Naive B cell (primary cell): ENCODE results near the gene ZNF536. TPM values are rescaled to one million over a fixed set of nuclear protein-coding genes. Genes with fewer than 3 reads are reported as not detected.
"Not testable (repeated sequence)": the region's sequence is repeated elsewhere in the genome, so short reads cannot be mapped to it uniquely, and the experiment has no call there.

Experiments used
- ATAC-seq, 2 donors: fragments of 150-1000 bp; cut with Tn5 transposase; 2 replicates each; pipeline ENCODE4 v1.10.0; 2021; ENCODE audit warnings: low read depth in 2 of 2, mild to moderate bottlenecking in 2 of 2, moderate library complexity in 2 of 2
- DNase-seq: peaks from one replicate; pipeline ENCODE4 v3.0.0; 2022
- H3K27ac Mint-ChIP-seq, 6 donors: one replicate each; pipeline ENCODE4 v1.8.0; 2020 to 2022; ENCODE audit warnings: mild to moderate bottlenecking in 6 of 6, mixed read lengths in 6 of 6, moderate library complexity in 5 of 6, inconsistent platforms in 2 of 6
- H3K27me3 Mint-ChIP-seq, 3 donors: one replicate each; pipeline ENCODE4 v1.8.0; 2021 to 2022; ENCODE audit warnings: mixed read lengths in 3 of 3, mild to moderate bottlenecking in 1 of 3
- H3K36me3 Mint-ChIP-seq, 2 donors: one replicate each; pipeline ENCODE4 v1.8.0; 2020 to 2022; ENCODE audit warnings: mixed read lengths in 2 of 2, inconsistent platforms in 1 of 2, mild to moderate bottlenecking in 1 of 2
- H3K4me1 Mint-ChIP-seq, 3 donors: one replicate each; pipeline ENCODE4 v1.8.0; 2020 to 2022; ENCODE audit warnings: mixed read lengths in 3 of 3, inconsistent platforms in 1 of 3, mild to moderate bottlenecking in 1 of 3, moderate library complexity in 1 of 3
- H3K4me3 Mint-ChIP-seq, 8 donors: one replicate each; pipeline ENCODE4 v1.8.0; 2020 to 2022; ENCODE audit warnings: mild to moderate bottlenecking in 8 of 8, mixed read lengths in 8 of 8, moderate library complexity in 8 of 8, inconsistent platforms in 2 of 8
- H3K9me3 Mint-ChIP-seq, 7 donors: one replicate each; pipeline ENCODE4 v1.8.0; 2020 to 2022; ENCODE audit warnings: mixed read lengths in 7 of 7, mild to moderate bottlenecking in 5 of 7, inconsistent platforms in 2 of 7, moderate library complexity in 1 of 7
- polyA plus RNA-seq, 6 donors: library from polyadenylated mRNA; unstranded; fragments of 300-500 nt; fragmentation: Illumina TruSeq; gene quantifications; one replicate each; pipeline ENCODE4 v1.2.3, GENCODE V29; 2021; ENCODE audit warnings: low read depth in 6 of 6

The ZNF536 gene
- polyA plus RNA-seq, 6 donors from 2014 or later, result 0.08 TPM; not detected in 5

DNA sequence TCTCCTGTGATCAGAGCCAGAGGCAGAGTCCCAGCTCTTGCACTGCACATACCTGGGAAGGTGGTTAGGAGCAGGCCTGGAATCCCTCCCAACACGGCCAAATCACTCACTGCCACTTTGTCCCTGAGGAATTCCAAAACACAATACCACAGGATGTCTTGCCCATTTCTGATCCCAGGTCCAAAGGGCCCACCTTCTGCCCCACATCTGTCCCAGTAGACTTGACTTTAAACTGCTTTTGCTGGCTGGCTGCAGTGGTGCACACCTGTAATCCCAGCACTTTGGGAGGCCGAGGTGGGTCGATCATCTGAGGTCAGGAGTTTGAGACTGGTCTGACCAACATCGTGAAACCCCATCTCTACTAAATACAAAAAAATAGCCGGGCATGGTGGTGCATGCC is 18.9 kb downstream of the ZNF536 start:
- Mint-ChIP-seq H3K36me3 (no peaks in the 10 kb centered on the region), H3K27me3 (peaks cover 8 to 24% (median 21%) of the 10 kb centered on the region in 3 donors), H3K9me3 (peaks cover 0 to 7% (median 0%) of the 10 kb centered on the region in 7 donors), H3K4me3 (no peak overlapping the region), H3K4me1 (no peaks in the 10 kb centered on the region), H3K27ac (no peak overlapping the region)
- ATAC-seq (no peak), DNase-seq (no peak)

DNA sequence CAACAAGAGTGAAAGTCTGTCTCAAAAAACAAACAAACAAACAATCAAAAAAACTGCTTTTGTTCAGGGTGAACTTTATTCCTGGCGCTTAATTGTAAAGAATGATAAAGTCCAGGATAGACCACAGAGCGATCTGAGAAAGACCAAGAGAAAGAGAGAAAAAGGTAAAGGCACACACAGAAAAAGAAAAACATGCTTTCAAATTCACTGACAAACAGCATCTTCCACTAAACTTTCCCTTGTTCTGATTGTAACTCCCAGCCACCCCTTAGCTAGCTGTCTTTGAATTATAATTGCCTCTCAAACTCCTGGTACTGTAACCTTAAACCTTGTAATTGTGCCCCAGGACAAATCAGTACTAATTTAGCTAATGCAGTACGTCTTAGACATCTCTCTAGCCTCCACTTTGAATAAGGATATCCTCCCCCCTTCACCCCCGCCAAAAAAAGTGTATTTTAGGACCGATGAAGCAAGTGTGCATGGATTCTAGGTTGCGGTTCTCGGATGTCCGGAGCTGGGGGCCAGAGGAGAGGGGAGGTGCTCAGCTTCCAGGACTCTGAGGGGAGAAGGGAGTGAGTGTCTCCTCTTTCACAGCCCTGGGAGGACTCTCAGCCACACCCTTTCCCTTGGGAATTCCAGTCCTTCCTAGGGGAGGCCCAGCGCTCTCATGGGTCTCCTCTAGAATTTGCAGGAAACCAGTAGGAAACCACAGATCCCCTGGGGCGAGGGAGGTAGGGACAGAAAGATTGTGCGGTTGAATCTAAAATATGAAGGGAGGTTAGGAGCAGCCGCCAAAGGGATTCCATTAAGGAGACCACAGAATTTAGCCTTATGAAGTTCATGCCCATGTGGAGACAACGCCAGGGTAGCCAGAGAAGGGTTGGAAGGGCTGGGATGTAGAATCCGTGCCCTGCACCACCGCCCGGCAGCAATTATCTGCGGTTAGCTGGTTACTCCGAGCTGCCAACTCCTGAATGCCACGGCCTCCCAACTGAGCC is 19.7 kb downstream of the ZNF536 start:
- H3K4me1 Mint-ChIP-seq, result no peaks in the 10 kb centered on the region
- peaks cover 6 to 24% (median 17%) of the 10 kb centered on the region in 3 donors for H3K27me3 Mint-ChIP-seq
- no peaks in the 10 kb centered on the region for H3K36me3 Mint-ChIP-seq
- ATAC-seq, result no peak
- H3K27ac Mint-ChIP-seq, result no peak overlapping the region
- H3K4me3 Mint-ChIP-seq, result no peak overlapping the region
- H3K9me3 Mint-ChIP-seq, result peaks cover 0 to 7% (median 0%) of the 10 kb centered on the region in 7 donors
- DNase-seq, result no peak

DNA sequence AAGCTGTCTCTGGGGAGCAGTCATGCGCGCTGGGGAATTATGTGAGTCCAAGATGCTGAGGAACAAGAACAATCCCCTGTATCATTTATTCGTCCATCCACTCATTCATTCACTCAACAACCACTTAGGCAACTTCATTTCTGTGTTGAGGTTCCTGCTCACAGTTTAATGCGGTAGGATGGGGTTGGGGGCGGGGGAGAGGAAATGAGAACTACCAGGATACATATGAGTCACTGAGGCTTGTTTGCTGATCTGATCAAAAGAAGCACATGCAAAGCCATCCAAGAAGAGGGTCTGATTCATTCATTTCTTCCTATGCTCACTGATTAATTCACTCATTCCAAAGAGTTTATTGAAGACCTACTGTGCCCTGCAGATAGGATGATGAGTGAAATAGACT is 20.9 kb downstream of the ZNF536 start:
- no peak overlapping the region for H3K4me3 Mint-ChIP-seq
- H3K36me3 Mint-ChIP-seq, result no peaks in the 10 kb centered on the region

DNA sequence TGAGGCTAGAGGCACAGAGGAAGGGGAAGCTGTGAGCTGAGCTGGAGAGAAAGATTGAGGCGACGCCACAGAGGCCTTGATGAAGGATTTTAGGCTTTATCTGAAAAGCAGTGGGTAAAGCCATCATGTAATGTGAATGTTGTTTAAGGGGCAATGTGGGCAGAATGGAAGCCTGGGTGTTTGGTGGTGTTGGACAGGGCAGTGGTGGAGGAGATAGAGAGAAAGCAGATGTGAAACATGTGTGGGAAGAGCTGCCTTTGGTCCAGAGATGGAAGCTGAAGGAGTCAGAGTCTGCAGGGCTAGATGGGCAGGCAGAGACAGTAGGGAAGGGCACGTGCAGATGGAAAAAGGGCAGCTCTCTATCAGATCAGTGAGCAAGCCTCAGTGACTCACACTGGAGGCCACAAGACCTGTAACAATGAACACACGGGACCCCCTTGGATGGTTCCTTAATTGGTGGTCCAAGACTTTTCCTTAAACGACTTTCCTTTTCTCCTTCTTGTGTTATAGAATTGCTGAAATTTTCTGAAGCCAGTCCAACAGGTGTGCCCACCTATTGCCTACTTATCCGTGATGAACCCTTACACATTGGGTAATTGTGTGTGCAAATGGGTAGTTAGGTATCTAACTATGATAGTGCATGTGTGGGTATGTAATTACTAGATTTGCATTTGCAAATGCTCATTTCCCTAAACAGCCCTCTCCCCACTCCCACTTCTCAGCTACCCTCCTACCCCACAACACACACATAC is 21.7 kb downstream of the ZNF536 start:
- H3K27me3 Mint-ChIP-seq, result peaks cover 6 to 24% (median 17%) of the 10 kb centered on the region in 3 donors
- no peak for DNase-seq
- no peaks in the 10 kb centered on the region for H3K4me1 Mint-ChIP-seq
- no peak for ATAC-seq
- H3K36me3 Mint-ChIP-seq, result no peaks in the 10 kb centered on the region
- no peak overlapping the region for H3K4me3 Mint-ChIP-seq
- peaks cover 0 to 7% (median 4%) of the 10 kb centered on the region in 7 donors for H3K9me3 Mint-ChIP-seq
- H3K27ac Mint-ChIP-seq, result peak overlapping the region in 1 of 6 donors; percentile 28

More for the DNA sequence above, 20.9 kb downstream of the ZNF536 start:
- Mint-ChIP-seq H3K4me1 (no peaks in the 10 kb centered on the region), H3K9me3 (peaks cover 0 to 7% (median under 1%) of the 10 kb centered on the region in 7 donors), H3K27ac (no peak overlapping the region), H3K27me3 (peaks cover 6 to 24% (median 17%) of the 10 kb centered on the region in 3 donors)
- ATAC-seq (no peak), DNase-seq (no peak)

DNA sequence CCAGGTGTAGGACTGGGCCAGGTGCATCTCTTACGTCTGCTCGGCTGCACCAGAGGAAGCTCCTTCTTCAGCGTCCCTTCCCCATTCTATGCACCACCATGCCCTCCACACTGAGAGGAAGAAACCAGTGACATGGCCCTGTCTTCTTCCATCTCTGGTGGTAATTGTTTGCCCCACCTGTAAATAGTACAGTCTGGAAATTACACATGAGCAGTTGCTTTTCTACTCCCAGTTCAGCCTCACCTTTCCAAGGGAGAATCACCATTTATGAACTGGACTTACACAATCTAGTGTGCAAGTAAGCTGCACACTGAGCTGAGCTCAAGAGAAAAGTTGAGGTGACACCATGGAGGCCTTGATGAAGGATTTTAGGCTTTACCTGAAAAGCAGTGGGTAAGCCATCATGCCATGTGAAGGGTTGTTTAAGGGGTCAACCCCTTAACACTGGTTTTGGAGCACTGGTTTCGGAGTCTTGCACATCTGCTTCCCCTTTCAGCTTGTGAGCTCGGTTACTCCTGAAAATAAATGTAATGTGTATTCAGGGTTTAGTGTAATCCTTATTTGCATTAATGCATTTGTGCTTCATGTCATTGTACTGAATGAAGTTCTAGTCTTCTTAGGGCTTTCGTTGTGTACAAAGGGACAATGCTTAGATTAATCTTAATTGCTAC is 22.4 kb downstream of the ZNF536 start:
- ATAC-seq (no peak), DNase-seq (no peak)
- peaks cover 0 to 7% (median 5%) of the 10 kb centered on the region in 7 donors for H3K9me3 Mint-ChIP-seq
- no peaks in the 10 kb centered on the region for H3K36me3 Mint-ChIP-seq
- H3K4me1 Mint-ChIP-seq, result no peaks in the 10 kb centered on the region
- H3K27ac Mint-ChIP-seq, result peak overlapping the region in 1 of 6 donors; percentile 28
- H3K4me3 Mint-ChIP-seq, result no peak overlapping the region
- H3K27me3 Mint-ChIP-seq, result peaks cover 6 to 24% (median 17%) of the 10 kb centered on the region in 3 donors

DNA sequence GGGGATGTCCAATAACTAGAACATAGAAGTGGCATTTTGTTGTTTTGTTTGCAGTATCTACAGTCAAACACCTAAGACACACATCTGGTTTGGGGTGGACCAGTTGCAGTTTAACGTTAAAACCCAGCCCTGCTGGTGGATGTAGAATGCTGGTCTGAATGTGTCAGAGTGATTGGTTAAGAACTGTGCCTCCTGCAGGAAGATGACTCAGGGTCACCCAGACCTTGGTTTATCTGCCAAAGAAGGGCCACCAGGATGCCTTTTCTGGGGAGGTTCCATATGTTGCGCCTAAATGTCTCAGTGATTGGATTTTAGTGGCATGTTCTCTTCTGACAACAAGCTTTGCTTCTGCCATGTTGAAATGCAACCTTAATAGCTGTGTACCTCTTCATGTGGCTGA is 23.1 kb downstream of the ZNF536 start:
- H3K4me3 Mint-ChIP-seq, result no peak overlapping the region
- no peak overlapping the region for H3K27ac Mint-ChIP-seq

DNA sequence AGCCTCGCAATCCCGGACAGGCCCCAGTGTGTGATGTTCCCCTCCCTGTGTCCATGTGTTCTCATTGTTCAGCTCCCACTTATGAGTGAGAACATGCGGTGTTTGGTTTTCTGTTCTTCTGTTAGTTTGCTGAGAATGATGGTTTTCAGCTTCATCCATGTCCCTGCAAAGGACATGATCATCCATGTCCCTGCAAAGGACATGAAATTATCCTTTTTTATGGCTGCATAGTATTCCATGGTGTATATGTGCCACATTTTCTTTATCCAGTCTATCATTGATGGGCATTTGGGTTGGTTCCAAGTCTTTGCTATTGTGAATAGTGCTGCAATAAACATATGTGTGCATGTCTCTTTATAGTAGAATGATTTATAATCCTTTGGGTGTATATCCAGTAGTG is 26.4 kb downstream of the ZNF536 start:
- ATAC-seq, H3K27ac Mint-ChIP-seq, H3K4me3 Mint-ChIP-seq, H3K9me3 Mint-ChIP-seq, DNase-seq, H3K4me1 Mint-ChIP-seq, H3K36me3 Mint-ChIP-seq: not testable (repeated sequence)
- H3K27me3 Mint-ChIP-seq, result peaks cover 0 to 12% (median 5%) of the 10 kb centered on the region in 3 donors

More for the DNA sequence above, 23.1 kb downstream of the ZNF536 start:
- Mint-ChIP-seq H3K9me3 (peaks cover 0 to 7% (median 5%) of the 10 kb centered on the region in 7 donors), H3K4me1 (no peaks in the 10 kb centered on the region), H3K36me3 (no peaks in the 10 kb centered on the region), H3K27me3 (peaks cover 6 to 24% (median 17%) of the 10 kb centered on the region in 3 donors)
- ATAC-seq (no peak), DNase-seq (no peak)

DNA sequence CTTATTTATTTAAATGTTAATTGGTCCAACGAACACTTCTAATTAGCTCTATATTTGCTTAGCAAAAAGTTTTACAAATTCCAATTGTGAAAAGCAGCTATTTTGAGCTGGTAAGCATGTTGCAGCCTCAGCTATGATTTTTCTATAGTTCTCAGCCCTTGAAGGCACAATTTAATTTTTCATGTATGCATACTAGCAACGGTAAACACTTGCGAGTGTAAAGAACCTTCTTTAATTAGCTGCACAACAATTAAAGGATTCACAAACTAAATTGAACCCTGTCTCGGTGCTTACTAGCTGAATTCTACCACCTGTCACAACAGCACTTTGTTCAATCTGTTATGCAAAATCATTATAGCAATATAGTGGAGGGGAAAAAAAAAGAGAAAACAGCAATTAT is 29.8 kb downstream of the ZNF536 start:
- peaks cover 0 to 7% (median 4%) of the 10 kb centered on the region in 7 donors for H3K9me3 Mint-ChIP-seq
- no peak for ATAC-seq
- H3K4me1 Mint-ChIP-seq, result no peaks in the 10 kb centered on the region
- H3K27ac Mint-ChIP-seq, result no peak overlapping the region
- peaks cover 5 to 13% (median 6%) of the 10 kb centered on the region in 3 donors for H3K27me3 Mint-ChIP-seq
- DNase-seq, result no peak
- H3K4me3 Mint-ChIP-seq, result no peak overlapping the region
- no peaks in the 10 kb centered on the region for H3K36me3 Mint-ChIP-seq

DNA sequence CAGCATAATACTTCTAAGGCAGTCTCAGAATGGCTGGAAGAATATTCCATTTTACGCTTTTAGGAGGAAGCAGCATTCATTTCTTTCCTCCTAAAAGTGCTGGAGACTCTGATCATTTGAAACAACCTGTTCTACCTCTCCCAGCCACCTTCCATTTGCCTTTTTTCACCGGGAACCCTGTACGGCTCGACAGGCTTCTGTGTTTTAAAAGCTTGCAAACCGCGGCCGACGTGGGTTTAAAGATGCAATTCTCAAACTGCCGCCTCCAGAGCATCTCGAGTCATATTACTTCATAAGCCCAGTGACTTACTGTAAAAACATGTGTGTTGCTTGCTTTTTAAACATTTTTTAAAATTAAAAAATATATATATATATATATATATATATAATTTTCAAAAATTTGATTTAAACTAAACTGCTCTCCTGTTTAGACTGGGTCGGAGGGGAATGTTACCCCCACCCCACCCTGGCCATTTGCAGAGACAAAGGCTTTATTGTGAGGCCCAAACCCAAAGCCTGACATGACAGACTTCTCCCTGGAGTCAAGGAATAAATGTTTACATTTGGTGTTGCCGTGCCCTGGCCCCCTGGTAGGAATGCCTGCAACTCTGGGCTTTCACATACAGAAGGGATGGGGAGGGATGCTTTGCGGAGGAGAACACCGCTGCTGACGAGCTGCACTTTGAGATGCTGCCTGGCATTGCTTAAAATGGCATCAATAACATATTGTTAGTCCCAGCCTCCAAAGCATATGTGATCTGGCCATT is 30.4 kb downstream of the ZNF536 start:
- Mint-ChIP-seq H3K36me3 (no peaks in the 10 kb centered on the region), H3K9me3 (peaks cover 0 to 7% (median 4%) of the 10 kb centered on the region in 7 donors), H3K27ac (no peak overlapping the region), H3K27me3 (peaks cover 5 to 13% (median 6%) of the 10 kb centered on the region in 3 donors), H3K4me3 (no peak overlapping the region), H3K4me1 (no peaks in the 10 kb centered on the region)
- no peak for ATAC-seq
- DNase-seq, result no peak

DNA sequence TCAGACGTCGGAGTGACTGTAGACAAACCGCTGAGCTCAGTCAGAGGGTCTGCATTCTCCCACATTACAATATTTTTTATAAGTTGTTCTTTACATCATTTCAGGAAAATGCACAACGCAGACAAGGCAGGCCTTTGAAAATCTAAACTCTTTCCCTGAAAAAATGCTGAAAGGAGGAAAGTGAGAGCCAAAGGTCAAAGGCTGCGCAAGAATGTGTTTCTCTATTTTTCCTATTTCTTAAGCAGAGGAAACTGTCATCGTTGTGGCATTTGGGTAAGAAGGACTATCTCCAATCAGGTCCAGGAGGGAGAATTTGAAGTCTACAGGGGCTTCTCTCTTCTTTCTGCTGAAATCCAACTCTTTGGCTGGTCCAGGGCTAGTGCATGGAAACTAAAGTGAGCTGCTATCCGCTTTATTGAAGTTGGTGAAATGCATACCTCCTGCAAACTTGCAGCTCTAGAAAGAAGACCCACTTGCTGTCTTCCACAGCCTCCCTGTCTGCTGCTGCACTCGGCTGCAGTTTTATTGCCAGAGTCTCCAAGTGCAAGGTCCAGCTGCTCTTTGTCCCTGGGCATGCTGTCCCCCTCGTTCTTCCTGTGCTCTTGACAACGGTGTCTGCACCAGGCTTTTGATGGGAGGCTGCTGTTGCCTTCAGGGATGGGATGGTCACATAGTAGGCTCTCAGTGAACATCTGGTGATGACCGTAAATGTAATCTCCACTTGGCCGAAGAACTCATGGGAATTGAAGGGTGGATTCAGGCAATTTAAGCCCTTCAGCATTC is 31.2 kb downstream of the ZNF536 start:
- Mint-ChIP-seq H3K27me3 (peaks cover 5 to 13% (median 6%) of the 10 kb centered on the region in 3 donors), H3K36me3 (no peaks in the 10 kb centered on the region), H3K9me3 (peaks cover 0 to 6% (median 4%) of the 10 kb centered on the region in 7 donors), H3K27ac (no peak overlapping the region), H3K4me1 (no peaks in the 10 kb centered on the region), H3K4me3 (no peak overlapping the region)
- no peak for DNase-seq
- ATAC-seq, result no peak

DNA sequence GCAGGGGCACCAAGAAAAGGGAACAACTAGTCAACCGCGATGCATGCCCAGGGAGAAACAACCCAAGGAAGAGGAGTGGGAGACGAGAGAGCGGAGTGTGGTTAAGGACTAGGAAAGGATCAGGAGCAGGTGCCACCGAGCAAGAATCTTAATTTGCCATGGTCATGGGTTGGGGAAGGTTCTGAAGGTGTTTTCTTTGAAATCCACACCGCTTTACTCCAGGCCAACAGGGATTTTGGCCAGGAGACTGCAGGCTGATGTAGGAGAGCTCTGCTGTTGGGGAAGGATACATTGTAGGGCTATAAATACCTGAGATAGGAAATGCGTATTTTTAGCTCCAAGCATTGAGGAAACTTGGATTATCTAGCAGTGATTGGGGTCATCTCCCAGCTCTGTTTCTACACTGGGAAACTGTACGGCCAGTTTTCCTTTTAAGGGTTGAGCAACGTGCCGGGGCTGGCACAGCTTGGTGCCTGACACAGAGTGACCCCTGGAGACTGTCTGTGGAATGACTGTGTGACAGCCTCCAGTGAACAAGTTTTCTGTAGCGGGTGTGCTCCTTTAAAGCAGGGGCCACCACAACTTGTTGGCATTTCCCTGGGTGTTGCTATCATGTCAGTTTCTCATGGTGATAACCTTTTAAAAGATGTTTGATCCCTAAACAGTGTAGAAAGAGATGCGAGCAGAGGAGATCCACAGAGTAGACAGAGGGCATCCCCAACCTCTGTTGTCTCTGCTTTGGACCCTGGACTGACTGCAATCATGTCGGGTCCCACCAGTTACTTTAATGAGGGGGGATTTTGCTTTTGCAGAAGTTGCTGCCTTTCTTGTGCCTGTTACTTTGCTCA is 34.3 kb downstream of the ZNF536 start:
- H3K4me3 Mint-ChIP-seq, result peak overlapping the region in 1 of 8 donors; percentile 39
- peaks cover 5 to 9% (median 6%) of the 10 kb centered on the region in 3 donors for H3K27me3 Mint-ChIP-seq
- no peaks in the 10 kb centered on the region for H3K36me3 Mint-ChIP-seq
- ATAC-seq (no peak), DNase-seq (no peak)
- H3K9me3 Mint-ChIP-seq, result peaks cover 0 to 5% (median 0%) of the 10 kb centered on the region in 7 donors
- no peaks in the 10 kb centered on the region for H3K4me1 Mint-ChIP-seq
- no peak overlapping the region for H3K27ac Mint-ChIP-seq
